ENCODE results near the gene LYRM4. TPM values are rescaled to one million over a fixed set of nuclear protein-coding genes. Genes with fewer than 3 reads are reported as not detected.

The LYRM4 gene
- total and polyA plus RNA-seq, 7 donors: 11.3 to 21.1 (median 16.1) TPM

GRCh38 chr6:5115168-5115567 lies 145.6 kb downstream of the LYRM4 start:
- WGBS, 3 donors: 92% methylated on average over 10 of the region's 10 CpGs

DNA sequence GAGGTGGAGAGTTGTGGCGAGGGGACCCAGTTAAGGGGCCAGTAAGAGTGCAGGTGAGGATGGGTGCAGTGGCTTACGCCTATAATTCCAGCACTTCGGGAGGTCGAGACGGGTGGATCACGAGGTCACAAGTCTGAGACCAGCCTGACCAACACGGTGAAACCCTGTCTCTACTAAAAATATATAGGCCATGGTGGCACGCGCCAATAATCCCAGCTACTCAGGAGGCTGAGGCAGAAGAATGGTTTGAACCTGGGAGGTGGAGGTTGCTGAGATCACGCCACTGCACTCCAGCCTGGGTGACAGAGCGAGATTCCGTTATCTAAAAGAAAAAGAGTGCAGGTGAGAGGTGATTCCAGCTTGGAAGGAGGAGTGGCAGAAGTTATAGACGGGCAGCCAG lies 147.7 kb downstream of the LYRM4 start:
- no peaks in the 10 kb centered on the region for H3K27me3 ChIP-seq (ENCODE audit: insufficient read depth in 3 of 3, low read length in 2 of 3)
- no peaks in the 10 kb centered on the region for H3K36me3 ChIP-seq (ENCODE audit: insufficient read depth in 1 of 2, low read depth in 1 of 2)
- peaks cover 7% of the 10 kb centered on the region for H3K4me1 ChIP-seq
- WGBS, 3 donors: 94 to 98% (median 97%) methylated on average over 13 of the region's 13 CpGs
- ATAC-seq (no peak), DNase-seq (no peak)
- TF ChIP-seq, protein P1, sequence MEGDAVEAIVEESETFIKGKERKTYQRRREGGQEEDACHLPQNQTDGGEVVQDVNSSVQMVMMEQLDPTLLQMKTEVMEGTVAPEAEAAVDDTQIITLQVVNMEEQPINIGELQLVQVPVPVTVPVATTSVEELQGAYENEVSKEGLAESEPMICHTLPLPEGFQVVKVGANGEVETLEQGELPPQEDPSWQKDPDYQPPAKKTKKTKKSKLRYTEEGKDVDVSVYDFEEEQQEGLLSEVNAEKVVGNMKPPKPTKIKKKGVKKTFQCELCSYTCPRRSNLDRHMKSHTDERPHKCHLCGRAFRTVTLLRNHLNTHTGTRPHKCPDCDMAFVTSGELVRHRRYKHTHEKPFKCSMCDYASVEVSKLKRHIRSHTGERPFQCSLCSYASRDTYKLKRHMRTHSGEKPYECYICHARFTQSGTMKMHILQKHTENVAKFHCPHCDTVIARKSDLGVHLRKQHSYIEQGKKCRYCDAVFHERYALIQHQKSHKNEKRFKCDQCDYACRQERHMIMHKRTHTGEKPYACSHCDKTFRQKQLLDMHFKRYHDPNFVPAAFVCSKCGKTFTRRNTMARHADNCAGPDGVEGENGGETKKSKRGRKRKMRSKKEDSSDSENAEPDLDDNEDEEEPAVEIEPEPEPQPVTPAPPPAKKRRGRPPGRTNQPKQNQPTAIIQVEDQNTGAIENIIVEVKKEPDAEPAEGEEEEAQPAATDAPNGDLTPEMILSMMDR (IDR thresholded peaks at IDR 0.05): no peak
- H3K9me3 ChIP-seq: no peaks in the 10 kb centered on the region
- no peak overlapping the region for H3K4me3 ChIP-seq
- H3K27ac ChIP-seq: no peak overlapping the region
- intact Hi-C loops (cut with DNase I): no loop called here

More at GRCh38 chr6:5115168-5115567, 145.6 kb downstream of the LYRM4 start:
- Histone ChIP-seq H3K4me3 (no peak overlapping the region), H3K9me3 (no peaks in the 10 kb centered on the region), H3K4me1 (no peaks in the 10 kb centered on the region), H3K27ac (no peak overlapping the region), H3K27me3 (ENCODE audit: insufficient read depth in 3 of 3, low read length in 2 of 3) (no peaks in the 10 kb centered on the region), H3K36me3 (ENCODE audit: insufficient read depth in 1 of 2, low read depth in 1 of 2) (no peaks in the 10 kb centered on the region)
- no peak for ATAC-seq
- TF ChIP-seq, protein P1 (IDR thresholded peaks at IDR 0.05): no peak
- no peak for DNase-seq
- intact Hi-C loops (cut with DNase I): no loop called here

DNA sequence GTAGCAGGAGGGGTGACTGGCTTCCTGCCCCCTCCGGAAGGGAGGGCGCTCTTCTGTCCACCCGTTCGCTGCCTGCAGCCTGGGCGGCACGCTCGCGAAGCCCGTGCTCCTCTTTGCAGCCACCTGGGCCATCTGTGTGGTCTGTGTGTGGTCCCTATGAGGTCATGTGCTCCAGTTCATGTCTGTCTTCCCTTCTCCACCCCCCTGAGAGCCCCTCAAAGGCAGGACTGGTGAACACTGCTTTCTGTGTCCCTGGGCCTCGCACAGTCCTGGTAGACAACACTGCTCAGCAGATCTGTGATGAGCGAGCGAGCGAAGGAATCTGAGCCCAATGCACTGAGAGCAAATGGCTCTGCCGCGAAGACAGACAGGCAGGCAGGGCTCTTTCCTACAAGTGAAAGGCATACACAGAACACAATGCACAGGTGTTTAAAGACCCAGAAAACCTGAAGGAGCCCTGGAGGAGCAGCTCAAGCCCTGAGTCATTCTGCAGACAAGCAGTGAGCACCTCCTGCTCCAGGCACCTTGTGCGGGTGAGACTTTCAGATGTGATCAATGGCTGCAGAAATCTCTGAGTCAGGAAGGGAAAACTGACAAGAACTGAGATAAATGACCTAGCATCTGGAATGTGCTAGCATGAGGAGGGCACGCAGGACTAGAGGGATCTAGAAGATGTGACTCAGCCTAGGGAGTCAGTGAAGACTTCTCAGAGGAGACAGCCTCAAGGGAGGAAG lies 148.5 kb downstream of the LYRM4 start:
- WGBS, 3 donors: 78 to 87% (median 83%) methylated on average over 15 to 17 of the region's 17 CpGs
- TF ChIP-seq, protein P1 (IDR thresholded peaks at IDR 0.05): no peak
- Histone ChIP-seq H3K4me1 (peaks cover 13% of the 10 kb centered on the region), H3K36me3 (ENCODE audit: insufficient read depth in 1 of 2, low read depth in 1 of 2) (no peaks in the 10 kb centered on the region), H3K27ac (no peak overlapping the region), H3K9me3 (no peaks in the 10 kb centered on the region), H3K27me3 (ENCODE audit: insufficient read depth in 3 of 3, low read length in 2 of 3) (no peaks in the 10 kb centered on the region), H3K4me3 (no peak overlapping the region)
- DNase-seq: no peak
- intact Hi-C loops (cut with DNase I): no loop called here
- ATAC-seq: peak in 1 of 4 donors; percentile 44

DNA sequence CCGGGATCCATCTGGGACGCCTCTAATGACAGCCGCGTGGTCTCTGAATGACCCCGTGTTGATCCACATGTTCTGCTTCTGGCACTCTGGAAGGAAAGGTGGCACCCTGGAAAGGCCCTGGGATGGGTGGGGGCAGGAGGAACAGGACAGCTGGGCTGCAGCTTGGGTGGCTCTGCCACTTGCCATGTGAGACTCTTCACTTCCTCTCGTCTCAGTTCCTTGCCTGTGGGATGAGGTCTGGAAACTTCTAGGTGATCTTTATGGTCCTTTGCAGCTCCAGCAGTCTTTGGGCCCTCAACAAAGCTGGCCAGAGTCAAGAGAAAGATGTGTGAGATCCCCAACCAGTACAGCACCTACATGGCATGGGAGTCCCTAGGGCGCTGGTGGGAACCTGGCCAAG lies 149.1 kb downstream of the LYRM4 start:
- Histone ChIP-seq H3K4me3 (no peak overlapping the region), H3K4me1 (peaks cover 13% of the 10 kb centered on the region), H3K9me3 (no peaks in the 10 kb centered on the region), H3K27me3 (ENCODE audit: insufficient read depth in 3 of 3, low read length in 2 of 3) (no peaks in the 10 kb centered on the region), H3K36me3 (ENCODE audit: insufficient read depth in 1 of 2, low read depth in 1 of 2) (no peaks in the 10 kb centered on the region), H3K27ac (no peak overlapping the region)
- ATAC-seq: no peak
- no peak for DNase-seq
- 78 to 84% (median 81%) methylated on average over 7 of the region's 7 CpGs for WGBS, 3 donors
- intact Hi-C loops (cut with DNase I): no loop called here
- TF ChIP-seq, protein P1 (IDR thresholded peaks at IDR 0.05): no peak

DNA sequence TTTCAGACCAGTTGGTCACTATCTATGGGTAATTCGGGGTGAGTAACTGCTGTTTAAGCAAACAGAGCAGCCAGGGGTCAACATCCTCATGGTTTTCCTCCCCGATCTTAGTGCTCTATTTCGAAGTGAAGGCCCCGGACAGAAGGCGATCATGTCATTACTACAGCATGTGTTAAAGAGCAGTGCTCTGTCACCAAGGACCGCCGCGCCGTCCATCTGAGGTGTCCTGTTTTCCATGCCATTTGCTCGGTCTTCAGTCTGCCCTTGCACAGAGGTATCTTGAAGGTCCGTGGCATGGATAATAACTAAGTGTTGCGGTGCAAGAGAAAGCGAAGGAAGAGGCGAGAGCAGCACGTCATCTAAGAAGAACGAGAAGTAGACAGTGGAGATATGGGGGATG lies 150.5 kb downstream of the LYRM4 start:
- H3K27me3 ChIP-seq (ENCODE audit: insufficient read depth in 3 of 3, low read length in 2 of 3): no peaks in the 10 kb centered on the region
- no peaks in the 10 kb centered on the region for H3K36me3 ChIP-seq (ENCODE audit: insufficient read depth in 1 of 2, low read depth in 1 of 2)
- intact Hi-C loops (cut with DNase I): no loop called here
- DNase-seq: no peak
- no peak overlapping the region for H3K4me3 ChIP-seq
- no peak overlapping the region for H3K27ac ChIP-seq
- WGBS, 3 donors: 88 to 93% (median 92%) methylated on average over 16 of the region's 16 CpGs
- no peaks in the 10 kb centered on the region for H3K9me3 ChIP-seq
- TF ChIP-seq, protein P1 (IDR thresholded peaks at IDR 0.05): no peak
- ATAC-seq: no peak
- H3K4me1 ChIP-seq: peaks cover 13% of the 10 kb centered on the region
